Large intestine (tissue), 3 donors: Measurements from ENCODE around the gene PLPPR5. TPM values are rescaled to one million over a fixed set of nuclear protein-coding genes. Genes with fewer than 3 reads are reported as not detected.

Experiments
- DNase-seq, 2 donors: peaks; one replicate each; pipeline versions ENCODE4 v3.0.0 to v3.0.0-alpha.2; 2013
- H3K27ac ChIP-seq: one replicate; pipeline ENCODE4 v1.5.1; 2013; ENCODE audit warnings: low read length
- H3K27me3 ChIP-seq: 2 replicates; pipeline ENCODE4 v1.6.1; 2013; ENCODE audit warnings: low read length; ENCODE audit not compliant: control insufficient read depth, insufficient read depth
- H3K36me3 ChIP-seq: 2 replicates; pipeline ENCODE4 v1.6.1; 2013; ENCODE audit warnings: low read length; ENCODE audit not compliant: control insufficient read depth, insufficient read depth
- H3K4me1 ChIP-seq: one replicate; pipeline ENCODE4 v1.6.1; 2013; ENCODE audit warnings: low read length; ENCODE audit not compliant: control insufficient read depth, insufficient read depth
- H3K4me3 ChIP-seq: one replicate; pipeline ENCODE4 v1.5.1; 2013; ENCODE audit warnings: low read length
- H3K9me3 ChIP-seq: one replicate; pipeline ENCODE4 v1.6.1; 2013; ENCODE audit warnings: mild to moderate bottlenecking, low read depth, low read length, moderate library complexity; ENCODE audit not compliant: control insufficient read depth
- WGBS: methylation state at CpG from one replicate; pipeline ENCODE4 v1.1.5; 2013; ENCODE audit warnings: low lambda C conversion rate; ENCODE audit not compliant: insufficient coverage; 5-methylcytosine and 5-hydroxymethylcytosine counted together
- polyA plus RNA-seq: library from polyadenylated mRNA; unstranded; fragments of 120-200 nt; gene quantifications from one replicate; pipeline ENCODE4 v1.2.1, GENCODE V29; 2013

The PLPPR5 gene
- polyA plus RNA-seq, 1 donor, result 3.1 TPM

DNA sequence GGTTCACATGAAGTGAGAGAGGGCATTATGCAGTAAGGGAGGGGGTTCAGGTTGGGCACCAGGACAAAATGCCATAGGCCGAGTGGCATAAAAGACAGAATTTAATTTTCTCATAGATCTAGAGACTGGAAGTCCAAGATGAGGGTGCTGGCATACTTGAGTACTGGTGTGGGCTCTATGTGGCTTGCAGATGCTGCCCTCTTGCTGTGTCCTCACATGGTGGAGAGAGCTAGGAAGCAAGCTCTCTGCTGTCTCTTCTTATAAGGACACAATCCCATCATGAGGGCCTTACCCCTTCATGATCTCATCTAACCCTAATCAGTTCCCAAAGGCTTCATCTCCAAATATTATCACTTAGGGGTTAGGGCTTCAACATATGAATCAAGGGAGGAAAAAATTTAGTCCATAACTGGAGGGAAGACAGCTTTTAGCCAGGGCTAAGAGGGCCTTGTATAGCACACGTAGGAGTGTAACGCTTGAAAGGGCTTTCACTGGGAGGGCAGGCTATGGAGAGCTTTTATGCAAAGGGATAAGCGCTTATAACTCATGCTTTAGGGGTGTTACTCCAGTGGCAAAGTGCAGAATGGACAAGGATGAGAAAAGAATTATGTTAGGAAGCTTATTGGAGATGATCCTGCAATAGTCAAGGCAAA lies 64.5 kb downstream of the PLPPR5 start:
- Histone ChIP-seq H3K36me3 (no peaks in the 10 kb centered on the region), H3K4me1 (no peaks in the 10 kb centered on the region), H3K9me3 (no peaks in the 10 kb centered on the region), H3K27me3 (no peaks in the 10 kb centered on the region), H3K27ac (no peak overlapping the region), H3K4me3 (no peak overlapping the region)
- 100% methylated on average over 2 of the region's 4 CpGs for WGBS
- DNase-seq, result no peak

DNA sequence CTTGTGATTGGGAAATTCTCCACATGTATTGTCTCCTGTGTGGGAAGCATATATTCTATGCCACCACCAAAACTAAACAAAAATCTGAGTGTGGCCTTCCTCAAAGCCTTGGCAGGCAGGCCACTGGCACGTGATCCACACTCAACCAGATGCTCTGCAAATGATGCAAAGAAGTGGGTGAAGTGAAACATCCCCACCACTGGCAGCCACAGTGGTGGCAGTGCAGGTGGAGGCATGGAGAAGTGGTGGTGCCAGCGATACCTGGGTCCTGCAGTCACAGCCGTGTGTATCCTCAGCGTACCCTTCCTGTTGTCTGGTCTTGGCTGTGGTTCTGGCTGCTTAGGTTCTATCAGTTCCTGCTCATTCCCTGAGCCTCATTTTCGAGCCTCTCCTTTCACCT lies 65.2 kb downstream of the PLPPR5 start:
- 67% methylated on average over 1 of the region's 5 CpGs for whole genome bisulfite sequencing
- Histone ChIP-seq H3K9me3 (no peaks in the 10 kb centered on the region), H3K4me3 (no peak overlapping the region), H3K27me3 (no peaks in the 10 kb centered on the region), H3K4me1 (no peaks in the 10 kb centered on the region), H3K27ac (no peak overlapping the region), H3K36me3 (no peaks in the 10 kb centered on the region)
- no peak for DNase-seq

DNA sequence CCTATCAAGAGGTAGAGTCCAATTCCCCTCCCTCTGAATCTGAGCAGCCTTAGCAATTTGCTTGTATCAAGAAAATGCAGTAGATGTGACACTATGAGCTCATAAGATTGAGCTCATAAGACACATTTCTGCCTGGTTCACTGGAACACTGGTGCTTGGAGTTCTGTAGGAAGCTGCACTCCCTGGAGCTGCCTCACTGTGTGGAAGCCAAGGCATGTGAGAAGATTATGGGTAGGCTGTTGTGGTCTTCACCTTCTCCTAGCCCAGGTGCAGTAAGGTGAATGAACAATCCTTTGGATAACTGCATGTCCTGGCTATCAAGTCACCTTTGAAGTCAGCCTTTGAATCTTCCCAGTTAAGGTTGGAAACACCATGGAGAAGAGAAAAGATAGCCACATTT lies 67.3 kb downstream of the PLPPR5 start:
- Histone ChIP-seq H3K27ac (no peak overlapping the region), H3K9me3 (no peaks in the 10 kb centered on the region), H3K4me3 (no peak overlapping the region), H3K4me1 (no peaks in the 10 kb centered on the region), H3K36me3 (no peaks in the 10 kb centered on the region), H3K27me3 (no peaks in the 10 kb centered on the region)
- peak in 1 of 2 donors; percentile 5 for DNase-seq

DNA sequence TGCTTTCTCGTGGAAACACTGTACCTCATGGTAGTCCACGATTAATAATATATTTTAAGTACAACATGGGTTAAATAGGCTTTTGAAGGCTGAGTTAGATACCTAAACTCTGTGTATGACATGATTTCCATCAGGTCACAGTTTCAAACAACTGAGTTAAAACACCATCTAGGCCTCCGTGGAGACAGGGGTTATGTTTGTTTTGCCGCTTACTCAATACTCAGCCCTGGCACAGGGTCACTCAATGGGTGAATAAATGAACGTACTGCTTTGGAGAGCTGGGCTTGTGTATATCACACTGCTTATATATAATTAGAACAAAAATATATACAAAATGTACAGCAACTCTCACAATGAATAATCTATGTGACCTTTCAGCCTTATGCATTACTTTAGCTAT lies 72.5 kb downstream of the PLPPR5 start:
- Histone ChIP-seq H3K4me1 (no peaks in the 10 kb centered on the region), H3K9me3 (no peaks in the 10 kb centered on the region), H3K27ac (no peak overlapping the region), H3K36me3 (no peaks in the 10 kb centered on the region), H3K27me3 (no peaks in the 10 kb centered on the region), H3K4me3 (no peak overlapping the region)
- no peak for DNase-seq
- WGBS, result no CpG with 5 or more reads among the region's 5 CpGs

DNA sequence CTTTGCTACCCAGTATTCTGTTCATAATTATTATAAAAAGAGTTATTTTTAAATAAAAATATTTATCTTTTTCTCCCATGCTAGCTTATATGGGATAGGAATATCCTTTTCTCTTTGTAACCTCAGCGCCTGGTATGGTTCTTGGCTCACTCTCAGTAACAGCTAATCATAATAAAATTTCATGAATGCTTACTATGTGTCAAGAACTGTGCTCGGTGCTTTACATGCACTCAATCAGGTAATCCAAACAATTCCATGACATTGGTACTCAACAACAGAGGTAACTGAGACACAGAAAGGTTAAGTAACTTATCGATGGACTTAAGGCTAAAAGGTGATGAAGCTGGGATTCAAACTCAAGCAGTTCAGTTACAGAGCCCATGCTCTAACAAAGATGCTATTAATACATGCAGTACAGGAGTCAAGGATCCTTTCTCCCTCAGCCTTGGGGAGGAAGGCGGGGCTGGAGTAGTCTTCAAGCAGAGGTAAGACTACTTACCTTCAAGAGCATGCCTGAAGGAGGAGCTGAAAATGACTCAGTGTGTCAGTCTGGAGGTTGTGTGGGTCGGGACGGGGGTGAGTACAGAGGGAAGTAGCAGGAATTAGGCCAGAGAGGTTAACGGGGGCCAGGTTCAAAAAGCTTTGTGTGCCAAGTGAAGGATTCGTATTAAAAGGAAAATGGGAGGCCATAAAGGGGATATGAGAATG lies 73.4 kb downstream of the PLPPR5 start:
- Histone ChIP-seq H3K27ac (no peak overlapping the region), H3K36me3 (no peaks in the 10 kb centered on the region), H3K4me3 (no peak overlapping the region), H3K27me3 (no peaks in the 10 kb centered on the region), H3K4me1 (no peaks in the 10 kb centered on the region), H3K9me3 (no peaks in the 10 kb centered on the region)
- DNase-seq, result no peak
- WGBS, result 77% methylated on average over 5 of the region's 8 CpGs

DNA sequence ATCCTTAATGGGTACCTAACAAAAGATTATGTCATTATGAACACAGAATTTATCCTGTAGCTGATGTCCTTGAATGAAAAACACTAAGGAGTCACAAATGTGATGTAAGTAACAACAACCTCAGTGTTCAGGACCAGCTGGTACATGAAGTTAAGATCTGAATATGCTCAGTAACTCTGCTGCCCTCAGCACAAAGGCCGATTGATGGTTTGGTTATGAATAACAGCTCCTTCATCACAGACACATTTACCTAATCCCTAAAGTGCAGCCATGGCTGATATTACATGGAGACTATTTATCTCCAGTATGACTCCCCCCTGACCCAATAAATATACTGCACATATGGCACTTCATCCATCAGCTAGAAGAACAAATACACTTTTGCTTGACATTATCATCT lies 75.2 kb downstream of the PLPPR5 start:
- H3K27ac ChIP-seq, result no peak overlapping the region
- no peaks in the 10 kb centered on the region for H3K9me3 ChIP-seq
- no peak for DNase-seq
- no peaks in the 10 kb centered on the region for H3K27me3 ChIP-seq
- H3K36me3 ChIP-seq, result no peaks in the 10 kb centered on the region
- no CpG with 5 or more reads among the region's 1 CpG for WGBS
- H3K4me1 ChIP-seq, result no peaks in the 10 kb centered on the region
- no peak overlapping the region for H3K4me3 ChIP-seq

DNA sequence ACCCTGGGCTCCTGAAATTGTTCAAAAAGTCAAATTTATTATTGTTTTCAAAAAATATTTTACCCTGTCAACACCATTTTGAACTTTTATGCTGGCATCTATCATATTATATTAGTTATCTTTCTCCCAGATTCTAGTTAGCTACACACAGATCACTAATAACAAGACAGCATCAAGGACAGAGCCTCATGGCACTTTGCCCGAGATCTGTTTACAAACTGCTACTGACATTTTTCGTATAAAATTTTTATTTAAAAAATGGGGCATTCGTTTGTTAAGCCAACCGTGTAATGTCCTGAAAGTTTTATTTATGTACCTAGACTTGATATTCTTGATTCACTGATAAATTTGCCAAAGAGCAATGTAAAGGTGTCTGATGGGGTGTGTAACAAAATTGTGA lies 78.1 kb downstream of the PLPPR5 start:
- WGBS, result 90% methylated on average over 4 of the region's 4 CpGs
- Histone ChIP-seq H3K9me3 (no peaks in the 10 kb centered on the region), H3K4me1 (no peaks in the 10 kb centered on the region), H3K36me3 (no peaks in the 10 kb centered on the region), H3K27me3 (no peaks in the 10 kb centered on the region), H3K27ac (no peak overlapping the region), H3K4me3 (no peak overlapping the region)
- no peak for DNase-seq

DNA sequence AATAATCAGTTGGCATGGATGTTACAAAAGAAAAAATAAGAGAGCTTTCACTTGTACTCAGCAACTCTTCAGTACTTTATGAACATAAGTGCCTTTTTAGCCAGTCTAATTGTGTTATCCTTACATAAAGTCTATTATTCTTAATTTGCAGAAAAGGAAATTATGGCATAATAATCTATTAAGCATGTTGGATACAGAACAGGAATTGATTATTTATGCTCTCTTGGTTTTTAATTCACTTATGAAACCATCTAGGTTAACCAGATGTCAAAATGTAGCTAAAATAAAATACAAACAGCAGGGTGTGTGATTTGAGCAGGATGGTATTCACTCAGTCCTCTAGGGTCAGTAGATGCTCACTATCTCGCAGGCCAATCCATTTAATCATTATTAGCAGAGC lies 79.7 kb downstream of the PLPPR5 start:
- Histone ChIP-seq H3K27me3 (no peaks in the 10 kb centered on the region), H3K4me1 (no peaks in the 10 kb centered on the region), H3K27ac (no peak overlapping the region), H3K9me3 (no peaks in the 10 kb centered on the region), H3K4me3 (no peak overlapping the region), H3K36me3 (no peaks in the 10 kb centered on the region)
- DNase-seq, result no peak
- WGBS, result no CpG with 5 or more reads among the region's 1 CpG

DNA sequence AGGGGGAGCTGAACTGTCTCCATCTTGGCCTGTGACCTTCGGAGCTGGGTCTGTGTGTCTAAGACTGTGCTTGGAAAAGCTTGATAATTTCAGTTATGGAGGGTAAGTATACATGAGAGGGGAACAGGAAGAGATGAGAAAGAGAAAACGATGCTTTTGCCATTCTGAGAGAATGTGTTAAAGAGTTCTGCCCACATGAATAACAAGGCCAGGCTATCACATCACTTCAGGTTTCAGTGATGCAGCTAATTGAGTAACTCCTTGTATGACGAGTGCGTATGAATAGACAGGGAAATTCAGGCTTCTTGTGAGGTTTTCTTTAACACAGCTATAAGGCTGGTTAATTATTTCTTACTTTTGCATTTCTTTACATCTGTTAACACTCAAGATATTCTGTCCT lies 81.0 kb downstream of the PLPPR5 start:
- no peak overlapping the region for H3K27ac ChIP-seq
- no peak overlapping the region for H3K4me3 ChIP-seq
- H3K9me3 ChIP-seq, result no peaks in the 10 kb centered on the region
- no CpG with 5 or more reads among the region's 4 CpGs for WGBS
- H3K27me3 ChIP-seq, result no peaks in the 10 kb centered on the region
- H3K4me1 ChIP-seq, result no peaks in the 10 kb centered on the region
- no peak for DNase-seq
- no peaks in the 10 kb centered on the region for H3K36me3 ChIP-seq

DNA sequence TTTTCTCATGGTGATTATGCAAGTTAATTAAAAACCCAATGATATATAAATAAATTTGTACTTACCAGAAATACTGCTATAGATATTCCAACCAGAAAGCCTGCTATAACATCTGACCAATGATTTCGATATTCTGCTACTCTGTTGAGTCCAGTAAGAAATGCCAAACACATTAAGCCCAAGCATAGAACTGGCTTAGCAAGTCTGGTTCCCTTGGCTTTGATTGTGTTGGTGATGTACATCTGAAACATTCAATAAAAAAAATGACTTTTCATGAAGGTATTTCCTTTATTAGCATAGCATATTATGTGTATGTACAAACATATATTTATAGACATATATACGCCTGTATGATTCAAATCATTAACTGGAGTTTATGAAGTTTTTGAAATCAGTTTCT lies 82.8 kb downstream of the PLPPR5 start:
- H3K27ac ChIP-seq, result no peak overlapping the region
- WGBS, result no CpG with 5 or more reads among the region's 2 CpGs
- no peaks in the 10 kb centered on the region for H3K4me1 ChIP-seq
- no peaks in the 10 kb centered on the region for H3K27me3 ChIP-seq
- no peaks in the 10 kb centered on the region for H3K36me3 ChIP-seq
- DNase-seq, result no peak
- no peak overlapping the region for H3K4me3 ChIP-seq
- H3K9me3 ChIP-seq, result no peaks in the 10 kb centered on the region
